ENCODE data around the gene ARHGAP10. TPM values are rescaled to one million over a fixed set of nuclear protein-coding genes. Genes with fewer than 3 reads are reported as not detected.

The ARHGAP10 gene
- total RNA-seq, 1 experiment from 2014 or later: 36.6 TPM

GRCh38 chr4:147761218-147761883, 29.5 kb downstream of the ARHGAP10 start:
- Histone ChIP-seq H3K27me3 (replicated peaks; ENCODE audit: control insufficient read depth, insufficient read depth, low read length) (no peaks in the 10 kb centered on the region), H3K9me3 (no peaks in the 10 kb centered on the region), H3K36me3 (ENCODE audit: control insufficient read depth, insufficient read depth, low read length) (no peaks in the 10 kb centered on the region), H3K4me3 (ENCODE audit: low read depth, low read length) (no peak overlapping the region), H3K4me1 (peaks cover 21% of the 10 kb centered on the region)
- POLR2A ChIA-PET: no interaction called here
- peaks cover 26% of the 10 kb centered on the region for H3K4me1 Mint-ChIP-seq (ENCODE audit: low read depth, unreplicated experiment)
- intact Hi-C loops (cut with micrococcal nuclease; ENCODE audit: unreplicated experiment): loop anchor here (2.0 kb wide), 1 partner anchor 27 kb away; no protein-coding TSS in a partner anchor
- H3K4me3 Mint-ChIP-seq (ENCODE audit: unreplicated experiment): no peak overlapping the region
- no peaks in the 10 kb centered on the region for H3K27me3 Mint-ChIP-seq (ENCODE audit: insufficient read depth, unreplicated experiment)
- no TSS peak for BruUV-seq (replicated peaks)
- peaks cover 22% of the 10 kb centered on the region for H3K36me3 Mint-ChIP-seq (ENCODE audit: insufficient read depth, unreplicated experiment)
- TF ChIP-seq CTCF (IDR thresholded peaks at IDR 0.05; ENCODE audit: insufficient read depth in 1 of 2, low read depth in 1 of 2, low read length in 1 of 2, severe bottlenecking in 1 of 2, unreplicated experiment in 1 of 2): no peak
- no peak for DNase-seq
- CTCF ChIA-PET: interaction anchor here (1.6 kb wide), 1 partner anchor 106 kb away, joined by 8 read pairs; no protein-coding TSS in a partner anchor
- H3K9me3 Mint-ChIP-seq (ENCODE audit: unreplicated experiment): no peaks in the 10 kb centered on the region
- H3K27ac Mint-ChIP-seq (ENCODE audit: unreplicated experiment): peak overlapping the region; percentile 42

GRCh38 chr4:147764337-147764736, 32.4 kb downstream of the ARHGAP10 start:
- no peak overlapping the region for H3K27ac Mint-ChIP-seq (ENCODE audit: unreplicated experiment)
- H3K36me3 ChIP-seq (ENCODE audit: control insufficient read depth, insufficient read depth, low read length): no peaks in the 10 kb centered on the region

GRCh38 chr4:147765121-147765529, 33.2 kb downstream of the ARHGAP10 start:
- Mint-ChIP-seq H3K4me3 (ENCODE audit: unreplicated experiment) (no peak overlapping the region), H3K36me3 (ENCODE audit: insufficient read depth, unreplicated experiment) (peaks cover 11% of the 10 kb centered on the region), H3K9me3 (ENCODE audit: unreplicated experiment) (no peaks in the 10 kb centered on the region), H3K4me1 (ENCODE audit: low read depth, unreplicated experiment) (peaks cover 14% of the 10 kb centered on the region), H3K27ac (ENCODE audit: unreplicated experiment) (no peak overlapping the region), H3K27me3 (ENCODE audit: insufficient read depth, unreplicated experiment) (no peaks in the 10 kb centered on the region)
- Histone ChIP-seq H3K4me3 (ENCODE audit: low read depth, low read length) (no peak overlapping the region), H3K36me3 (ENCODE audit: control insufficient read depth, insufficient read depth, low read length) (no peaks in the 10 kb centered on the region), H3K9me3 (no peaks in the 10 kb centered on the region), H3K27me3 (replicated peaks; ENCODE audit: control insufficient read depth, insufficient read depth, low read length) (no peaks in the 10 kb centered on the region), H3K4me1 (peaks cover 17% of the 10 kb centered on the region)
- no TSS peak for BruUV-seq (replicated peaks)
- POLR2A ChIA-PET: no interaction called here
- no peak for DNase-seq
- CTCF ChIA-PET: no interaction called here
- TF ChIP-seq CTCF (IDR thresholded peaks at IDR 0.05; ENCODE audit: insufficient read depth in 1 of 2, low read depth in 1 of 2, low read length in 1 of 2, severe bottlenecking in 1 of 2, unreplicated experiment in 1 of 2): no peak
- intact Hi-C loops (cut with micrococcal nuclease; ENCODE audit: unreplicated experiment): no loop called here

More at GRCh38 chr4:147764337-147764736, 32.4 kb downstream of the ARHGAP10 start:
- Histone ChIP-seq H3K27me3 (replicated peaks; ENCODE audit: control insufficient read depth, insufficient read depth, low read length) (no peaks in the 10 kb centered on the region), H3K4me3 (ENCODE audit: low read depth, low read length) (no peak overlapping the region), H3K9me3 (no peaks in the 10 kb centered on the region), H3K4me1 (peaks cover 24% of the 10 kb centered on the region)
- Mint-ChIP-seq H3K27me3 (ENCODE audit: insufficient read depth, unreplicated experiment) (no peaks in the 10 kb centered on the region), H3K9me3 (ENCODE audit: unreplicated experiment) (no peaks in the 10 kb centered on the region), H3K36me3 (ENCODE audit: insufficient read depth, unreplicated experiment) (peaks cover 15% of the 10 kb centered on the region), H3K4me1 (ENCODE audit: low read depth, unreplicated experiment) (peaks cover 18% of the 10 kb centered on the region), H3K4me3 (ENCODE audit: unreplicated experiment) (no peak overlapping the region)
- TF ChIP-seq CTCF (IDR thresholded peaks at IDR 0.05; ENCODE audit: insufficient read depth in 1 of 2, low read depth in 1 of 2, low read length in 1 of 2, severe bottlenecking in 1 of 2, unreplicated experiment in 1 of 2): no peak
- ChIA-PET POLR2A (no interaction called here), CTCF (no interaction called here)
- intact Hi-C loops (cut with micrococcal nuclease; ENCODE audit: unreplicated experiment): no loop called here
- DNase-seq: no peak
- no TSS peak for BruUV-seq (replicated peaks)
